Activated CD4-positive, alpha-beta T cell treated with anti-CD3 and anti-CD28 coated beads for 36 hours (primary cell): Measurements from ENCODE around the gene ASMTL. TPM values are rescaled to one million over a fixed set of nuclear protein-coding genes. Genes with fewer than 3 reads are reported as not detected.
"Not testable (repeated sequence)": the region's sequence is repeated elsewhere in the genome, so short reads cannot be mapped to it uniquely, and the experiment has no call there.

Experiments
- ATAC-seq: fragments of 200-7000 bp; cut with Tn5 transposase; one replicate; pipeline ENCODE4 v1.10.0; 2021; ENCODE audit warnings: mild to moderate bottlenecking, moderate library complexity
- CTCF ChIA-PET: fragments of 350-600 bp; sonication (Branson Sonifier 250); formaldehyde crosslinking; loops from one replicate; lab custom pipeline; 2021; ENCODE audit warnings: antibody characterized with exemption; lab: Charles Lee
- POLR2A ChIA-PET: fragments of 350-600 bp; sonication (Branson Sonifier 250); formaldehyde crosslinking; loops from one replicate; lab custom pipeline; 2021; ENCODE audit warnings: antibody characterized with exemption, inconsistent platforms; lab: Charles Lee
- DNase-seq: peaks from one replicate; pipeline ENCODE4 v3.0.0-alpha.2; 2020
- H3K27ac Mint-ChIP-seq: one replicate; pipeline ENCODE4 v1.8.0; 2021; ENCODE audit warnings: mixed read lengths
- H3K27me3 Mint-ChIP-seq: one replicate; pipeline ENCODE4 v1.8.0; 2021; ENCODE audit warnings: mixed read lengths
- H3K36me3 Mint-ChIP-seq: one replicate; pipeline ENCODE4 v1.8.0; 2021; ENCODE audit warnings: low read depth, mixed read lengths
- H3K4me1 Mint-ChIP-seq: one replicate; pipeline ENCODE4 v1.8.0; 2021; ENCODE audit warnings: mixed read lengths
- H3K4me3 Mint-ChIP-seq: one replicate; pipeline ENCODE4 v1.8.0; 2021; ENCODE audit warnings: mild to moderate bottlenecking, moderate library complexity, mixed read lengths
- H3K9me3 Mint-ChIP-seq: one replicate; pipeline ENCODE4 v1.8.0; 2021; ENCODE audit warnings: low read depth, mixed read lengths
- intact Hi-C, 2 experiments: fragments of 100-400 bp; cut with DNase I in 1 of 2; cut with micrococcal nuclease in 1 of 2; formaldehyde crosslinking; loops; one replicate each; pipeline versions ENCODE4 v1.14.2 to v1.15.1; 2022 to 2024; cut with DNase I, micrococcal nuclease
- total RNA-seq, 2 experiments: library from RNA; stranded (reverse); gene quantifications; one replicate each; pipeline ENCODE4 v1.2.3, GENCODE V29; 2021

ASMTL gene
- total RNA-seq, 2 experiments from 2014 or later, result 33.9 to 38.3 TPM

GRCh38 chrX:1451661-1452515 is 821 bp downstream of the ASMTL start:
- Mint-ChIP-seq H3K4me1 (peaks cover 8% of the 10 kb centered on the region), H3K9me3 (peaks cover 29% of the 10 kb centered on the region), H3K36me3 (peaks cover 33% of the 10 kb centered on the region), H3K27ac (peak overlapping the region; percentile 31), H3K27me3 (no peaks in the 10 kb centered on the region), H3K4me3 (peak overlapping the region; percentile 83)
- intact Hi-C loops, result loop anchor here (2.0 to 5.0 kb wide), 3 partner anchors 205 to 1065 kb away; partner anchors contain the start of gene PPP2R3B (in 1 of the 2)
- no peak for ATAC-seq
- CTCF ChIA-PET, result no interaction called here
- peak; percentile 30 for DNase-seq
- POLR2A ChIA-PET, result no interaction called here

GRCh38 chrX:1451251-1451660 is 1.5 kb downstream of the ASMTL start:
- no peak for ATAC-seq
- no peak for DNase-seq
- Mint-ChIP-seq H3K9me3 (peaks cover 33% of the 10 kb centered on the region), H3K36me3 (peaks cover 36% of the 10 kb centered on the region), H3K4me1 (peaks cover 8% of the 10 kb centered on the region), H3K4me3 (peak overlapping the region; percentile 83), H3K27ac (no peak overlapping the region), H3K27me3 (no peaks in the 10 kb centered on the region)
- ChIA-PET POLR2A (no interaction called here), CTCF (no interaction called here)
- intact Hi-C loops, result loop anchor here in 1 of 2 experiments (5.0 kb wide), 1 partner anchor 1064 kb away; the partner anchor contains the start of gene PPP2R3B

- Mint-ChIP-seq H3K4me3 (no peak overlapping the region), H3K4me1 (peaks cover 8% of the 10 kb centered on the region), H3K9me3 (peaks cover 33% of the 10 kb centered on the region), H3K27me3 (no peaks in the 10 kb centered on the region), H3K36me3 (peaks cover 38% of the 10 kb centered on the region), H3K27ac (no peak overlapping the region)
- ChIA-PET POLR2A (no interaction called here), CTCF (no interaction called here)
- no peak for ATAC-seq
- intact Hi-C loops, result loop anchor here in 1 of 2 experiments (5.0 kb wide), 1 partner anchor 1063 kb away; the partner anchor contains the start of gene PPP2R3B
- DNase-seq, result peak; percentile 15
These were observed 2.1 kb downstream of the ASMTL start for GRCh38 chrX:1450361-1451161.

GRCh38 chrX:1449823-1450149 is 2.9 kb downstream of the ASMTL start:
- no peak overlapping the region for H3K4me3 Mint-ChIP-seq
- ChIA-PET CTCF (no interaction called here), POLR2A (no interaction called here)
- H3K4me1 Mint-ChIP-seq, result peaks cover 6% of the 10 kb centered on the region
- DNase-seq (no peak), ATAC-seq (no peak)
- no peak overlapping the region for H3K27ac Mint-ChIP-seq
- intact Hi-C loops, result loop anchor here in 1 of 2 experiments (5.0 kb wide), 1 partner anchor 1062 kb away; the partner anchor contains the start of gene PPP2R3B
- peaks cover 43% of the 10 kb centered on the region for H3K36me3 Mint-ChIP-seq
- H3K9me3 Mint-ChIP-seq, result peaks cover 37% of the 10 kb centered on the region
- H3K27me3 Mint-ChIP-seq, result no peaks in the 10 kb centered on the region

- no peaks in the 10 kb centered on the region for H3K27me3 Mint-ChIP-seq
- intact Hi-C loops, result no loop called here
- CTCF ChIA-PET, result no interaction called here
- DNase-seq, result peak; percentile 4
- H3K9me3 Mint-ChIP-seq, result peaks cover 41% of the 10 kb centered on the region
- no peak overlapping the region for H3K4me3 Mint-ChIP-seq
- ATAC-seq, result no peak
- peaks cover 49% of the 10 kb centered on the region for H3K36me3 Mint-ChIP-seq
- H3K27ac Mint-ChIP-seq, result no peak overlapping the region
- H3K4me1 Mint-ChIP-seq, result peaks cover under 1% of the 10 kb centered on the region
- POLR2A ChIA-PET, result no interaction called here
These were observed 3.5 kb downstream of the ASMTL start for GRCh38 chrX:1449036-1449822.

GRCh38 chrX:1448573-1449001 is 4.1 kb downstream of the ASMTL start:
- H3K27me3 Mint-ChIP-seq, DNase-seq, POLR2A ChIA-PET, CTCF ChIA-PET, H3K4me3 Mint-ChIP-seq, H3K4me1 Mint-ChIP-seq, intact Hi-C loops, ATAC-seq: not testable (repeated sequence)
- H3K9me3 Mint-ChIP-seq, result peaks cover 45% of the 10 kb centered on the region
- H3K27ac Mint-ChIP-seq, result peak overlapping the region; percentile 13
- peaks cover 55% of the 10 kb centered on the region for H3K36me3 Mint-ChIP-seq

GRCh38 chrX:1447969-1448572 is 4.6 kb downstream of the ASMTL start:
- peaks cover 49% of the 10 kb centered on the region for H3K9me3 Mint-ChIP-seq
- ATAC-seq, POLR2A ChIA-PET, H3K4me3 Mint-ChIP-seq, H3K27me3 Mint-ChIP-seq, intact Hi-C loops, CTCF ChIA-PET, H3K4me1 Mint-ChIP-seq: not testable (repeated sequence)
- peak; percentile 23 for DNase-seq
- H3K27ac Mint-ChIP-seq, result peak overlapping the region; percentile 13
- peaks cover 59% of the 10 kb centered on the region for H3K36me3 Mint-ChIP-seq

GRCh38 chrX:1446984-1447968 is 5.4 kb downstream of the ASMTL start:
- H3K4me1 Mint-ChIP-seq, H3K27ac Mint-ChIP-seq, CTCF ChIA-PET, H3K4me3 Mint-ChIP-seq, ATAC-seq, intact Hi-C loops, POLR2A ChIA-PET, H3K27me3 Mint-ChIP-seq: not testable (repeated sequence)
- Mint-ChIP-seq H3K9me3 (peaks cover 49% of the 10 kb centered on the region), H3K36me3 (peaks cover 66% of the 10 kb centered on the region)
- peak; percentile 19 for DNase-seq

- intact Hi-C loops, result no loop called here
- Mint-ChIP-seq H3K4me1 (no peaks in the 10 kb centered on the region), H3K27me3 (no peaks in the 10 kb centered on the region), H3K9me3 (peaks cover 48% of the 10 kb centered on the region), H3K4me3 (no peak overlapping the region), H3K36me3 (peaks cover 69% of the 10 kb centered on the region), H3K27ac (no peak overlapping the region)
- ChIA-PET POLR2A (no interaction called here), CTCF (no interaction called here)
- ATAC-seq, result no peak
- peak; percentile 3 for DNase-seq
These were observed 7.9 kb downstream of the ASMTL start for GRCh38 chrX:1444561-1445500.
